HCT116 (cell line): ENCODE results near the gene RERG. TPM values are rescaled to one million over a fixed set of nuclear protein-coding genes. Genes with fewer than 3 reads are reported as not detected.

Source experiments
- ATAC-seq: fragments of 200-7000 bp; cut with Tn5 transposase; 2 replicates; pipeline ENCODE4 v1.9.1; 2020; ENCODE audit warnings: mild to moderate bottlenecking, moderate library complexity
- BruUV-seq: library from RNA; stranded (reverse); fragments of 400-500 nt; replicated peaks from 2 replicates; lab custom pipeline; 2021; lab: Mats Ljungman, UMichigan
- CTCF ChIA-PET: fragments of 300-600 bp; sonication (Branson Sonifier 250); formaldehyde crosslinking; loops from one replicate; lab custom pipeline; 2021; ENCODE audit warnings: antibody characterized with exemption; lab: Charles Lee
- POLR2A ChIA-PET: fragments of 300-600, 350-600 bp; sonication (Branson Sonifier 250); formaldehyde crosslinking; loops from one replicate; lab custom pipeline; 2021; ENCODE audit warnings: antibody characterized with exemption; lab: Charles Lee
- RAD21 ChIA-PET, 2 experiments: fragments of 300-600 bp; sonication (Branson Sonifier 250); formaldehyde crosslinking; loops; one replicate each; lab custom pipeline; 2023; ENCODE audit warnings: low total read pairs in 2 of 2; ENCODE audit not compliant: uncharacterized antibody in 2 of 2, unreplicated experiment in 2 of 2, low non-redundant PET in 1 of 2; lab: Charles Lee
- DNase-seq: peaks from one replicate; pipeline ENCODE4 v3.0.0-alpha.2; 2010; ENCODE audit warnings: low read depth, low spot score
- H2AFZ ChIP-seq: fragments of 200-600 bp; shearing (Covaris generic), sonication (generic); 2 replicates; pipeline ENCODE4 v1.6.1; 2017; ENCODE audit warnings: low read depth, mixed run types, mixed read lengths, antibody characterized with exemption, low read length; ENCODE audit not compliant: poor library complexity, severe bottlenecking
- H3K27ac ChIP-seq: 2 replicates; pipeline ENCODE4 v1.5.1; 2012; ENCODE audit warnings: low read depth, low read length
- H3K27me3 ChIP-seq: fragments of 200-600 bp; sonication (generic); 2 replicates; pipeline ENCODE4 v1.6.1; 2016; ENCODE audit warnings: mixed run types, low read length, mixed read lengths; ENCODE audit not compliant: insufficient read depth
- H3K36me3 ChIP-seq, 2 experiments: fragments of 200-500 bp in 1 of 2; fragments of 200-600 bp in 1 of 2; sonication (Bioruptor generic) in 1 of 2; sonication (generic) in 1 of 2; 2 replicates each; pipeline versions ENCODE4 v1.5.1 to v1.6.1; 2014 to 2016; ENCODE audit warnings: low read length in 2 of 2, inconsistent platforms in 1 of 2, mixed read lengths in 1 of 2, mixed run types in 1 of 2; ENCODE audit not compliant: insufficient read depth in 2 of 2, control insufficient read depth in 1 of 2
- H3K4me1 ChIP-seq, 2 experiments: fragments of 200-600 bp in 1 of 2; sonication (generic) in 1 of 2; 2 replicates each; pipeline versions ENCODE4 v1.5.1 to v1.6.1; 2012 to 2017; ENCODE audit warnings: low read length in 2 of 2, inconsistent platforms in 1 of 2, mild to moderate bottlenecking in 1 of 2, mixed read lengths in 1 of 2, mixed run types in 1 of 2, moderate library complexity in 1 of 2; ENCODE audit not compliant: insufficient read depth in 2 of 2, control insufficient read depth in 1 of 2
- H3K4me2 ChIP-seq: fragments of 200-600 bp; sonication (generic); 2 replicates; pipeline ENCODE4 v1.6.1; 2017; ENCODE audit warnings: mixed run types, low read length, mixed read lengths
- H3K4me3 ChIP-seq, 2 experiments: fragments of 200-600 bp in 1 of 2; sonication (generic) in 1 of 2; replicated peaks in 1 of 2; 2 replicates each; pipeline ENCODE4 v1.5.1; 2011 to 2016; ENCODE audit warnings: low read length in 2 of 2, control low read depth in 1 of 2, low read depth in 1 of 2, mild to moderate bottlenecking in 1 of 2, mixed read lengths in 1 of 2, mixed run types in 1 of 2
- H3K79me2 ChIP-seq: fragments of 200-600 bp; sonication (generic); 2 replicates; pipeline ENCODE4 v1.6.1; 2017; ENCODE audit warnings: mild to moderate bottlenecking, mixed run types, low read length, moderate library complexity, mixed read lengths; ENCODE audit not compliant: insufficient read depth
- H3K9ac ChIP-seq: fragments of 200-600 bp; sonication (generic); 2 replicates; pipeline ENCODE4 v1.6.1; 2016; ENCODE audit warnings: low read length, mixed read lengths
- H3K9me2 ChIP-seq: fragments of 200-600 bp; sonication (generic), shearing (Covaris generic); 2 replicates; pipeline ENCODE4 v1.6.1; 2017; ENCODE audit warnings: mixed run types, mild to moderate bottlenecking, moderate library complexity; ENCODE audit not compliant: insufficient read depth
- H3K9me3 ChIP-seq, 2 experiments: fragments of 200-500 bp in 1 of 2; fragments of 200-600 bp in 1 of 2; sonication (Bioruptor generic) in 1 of 2; sonication (generic) in 1 of 2; 2 replicates each; pipeline ENCODE4 v1.6.1; 2014 to 2017; ENCODE audit warnings: low read length in 2 of 2, mixed read lengths in 2 of 2, inconsistent platforms in 1 of 2, low read depth in 1 of 2, mild to moderate bottlenecking in 1 of 2, mixed run types in 1 of 2, moderate library complexity in 1 of 2; ENCODE audit not compliant: control insufficient read depth in 1 of 2, insufficient read depth in 1 of 2
- H4K20me1 ChIP-seq: fragments of 200-600 bp; sonication (generic), shearing (Covaris generic); 2 replicates; pipeline ENCODE4 v1.6.1; 2017; ENCODE audit warnings: mixed run types, mild to moderate bottlenecking, moderate library complexity; ENCODE audit not compliant: insufficient read depth
- CEBPB ChIP-seq: IDR thresholded peaks from 2 replicates; pipeline ENCODE4 v1.6.1; 2012; ENCODE audit warnings: low read depth
- CTCF ChIP-seq, 3 experiments: fragments of 200-600 bp in 1 of 3; sonication (generic) in 1 of 3; IDR thresholded peaks in 2 of 3; conservative IDR thresholded peaks in 1 of 3; 2 replicates each; pipeline ENCODE4 v1.5.1; 2012 to 2017; ENCODE audit warnings: low read depth in 2 of 3, low read length in 2 of 3, antibody characterized with exemption in 1 of 3, borderline replicate concordance in 1 of 3, control low read depth in 1 of 3, mild to moderate bottlenecking in 1 of 3, mixed read lengths in 1 of 3, mixed run types in 1 of 3, moderate library complexity in 1 of 3; ENCODE audit not compliant: insufficient read depth in 1 of 3
- EZH2 ChIP-seq: fragments of 200-600 bp; sonication (generic); IDR thresholded peaks from 2 replicates; pipeline ENCODE4 v1.6.1; 2017; ENCODE audit warnings: antibody characterized with exemption, mixed run types
- EZH2phosphoT487 ChIP-seq: fragments of 200-600 bp; IDR thresholded peaks from 2 replicates; pipeline ENCODE4 v1.6.1; 2018; ENCODE audit warnings: antibody characterized with exemption, borderline replicate concordance
- JUND ChIP-seq: IDR thresholded peaks from 2 replicates; pipeline ENCODE4 v1.6.1; 2012
- MAX ChIP-seq: IDR thresholded peaks from 2 replicates; pipeline ENCODE4 v1.6.1; 2012
- POLR2A ChIP-seq: IDR thresholded peaks from 2 replicates; pipeline ENCODE4 v1.7.0; 2011; ENCODE audit warnings: borderline replicate concordance; ENCODE audit not compliant: insufficient read depth, insufficient read length; ENCODE audit errors: extremely low read depth
- POLR2AphosphoS5 ChIP-seq: IDR thresholded peaks from 2 replicates; pipeline ENCODE4 v1.6.1; 2011; ENCODE audit warnings: mild to moderate bottlenecking, low read depth, low read length, moderate library complexity
- RAD21 ChIP-seq: IDR thresholded peaks from 2 replicates; pipeline ENCODE4 v1.6.1; 2012; ENCODE audit warnings: low read depth, mild to moderate bottlenecking
- SIN3A ChIP-seq: IDR thresholded peaks from 2 replicates; pipeline ENCODE4 v1.6.1; 2012; ENCODE audit warnings: low read depth
- SRF ChIP-seq: IDR thresholded peaks from 2 replicates; pipeline ENCODE4 v1.6.1; 2012; ENCODE audit warnings: low read depth
- TCF7L2 ChIP-seq: IDR thresholded peaks from 2 replicates; pipeline ENCODE4 v1.7.0; 2011; ENCODE audit warnings: borderline replicate concordance, inconsistent platforms; ENCODE audit not compliant: insufficient read depth, insufficient read length; ENCODE audit errors: extremely low read depth
- YY1 ChIP-seq: IDR thresholded peaks from 2 replicates; pipeline ENCODE4 v1.6.1; 2011; ENCODE audit warnings: low read length, low read depth, moderate library complexity, mild to moderate bottlenecking; ENCODE audit not compliant: insufficient replicate concordance; ENCODE audit errors: extremely low read depth
- ZNF274 ChIP-seq: fragments of 200-500 bp; sonication (Bioruptor generic); IDR thresholded peaks from 2 replicates; pipeline ENCODE4 v1.6.1; 2014; ENCODE audit warnings: mild to moderate bottlenecking, low read depth, low read length, inconsistent platforms
- intact Hi-C: fragments of 100-400 bp; cut with micrococcal nuclease; formaldehyde crosslinking; loops from 2 replicates; pipeline ENCODE4 v1.10.0; 2022
- total RNA-seq: library from RNA; stranded (reverse); gene quantifications from one replicate; pipeline ENCODE4 v1.2.1, GENCODE V29; 2021; ENCODE audit not compliant: unreplicated experiment
- TF ChIP-seq, protein P1 (sequence below): IDR thresholded peaks from 2 replicates; pipeline ENCODE4 v1.6.1; 2011; ENCODE audit warnings: mild to moderate bottlenecking, low read length, moderate library complexity; ENCODE audit not compliant: insufficient replicate concordance; ENCODE audit errors: extremely low read depth

RERG gene
- total RNA-seq, 1 experiment from 2014 or later: not detected

DNA sequence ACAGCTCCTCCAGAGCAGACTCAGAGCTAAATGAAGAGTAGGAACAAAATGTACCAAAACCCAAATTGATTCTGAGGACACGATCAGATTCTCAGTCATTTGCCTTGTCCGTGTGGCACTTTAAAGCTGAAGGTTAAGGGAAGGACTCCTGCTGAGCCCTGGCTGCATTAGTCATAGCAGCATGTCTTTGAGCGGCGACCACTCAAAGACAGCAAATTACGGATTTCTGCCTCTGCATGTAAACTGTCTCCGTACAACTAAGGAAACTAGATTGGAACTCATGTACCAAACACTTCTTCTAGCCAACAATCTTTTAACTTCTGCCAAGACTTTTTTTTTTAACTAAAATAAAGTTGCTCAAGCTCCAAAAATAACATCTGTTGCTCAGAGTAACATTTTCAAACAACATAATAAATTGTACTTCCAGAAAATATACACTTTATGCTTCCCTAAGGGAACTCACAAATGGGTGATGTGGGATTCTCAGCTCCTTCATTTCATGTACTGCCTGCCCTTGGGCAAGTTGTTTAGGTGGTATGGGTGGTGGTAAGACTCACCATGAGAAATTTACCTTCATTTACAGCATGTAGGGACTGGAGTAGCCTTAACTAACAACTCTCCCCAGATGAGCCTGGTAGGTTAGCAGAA lies 56.1 kb downstream of the RERG start (continued):
- TF ChIP-seq TCF7L2 (no peak), CEBPB (no peak), MAX (no peak), SIN3A (no peak), JUND (no peak), SRF (no peak)
- TF ChIP-seq, protein P1, sequence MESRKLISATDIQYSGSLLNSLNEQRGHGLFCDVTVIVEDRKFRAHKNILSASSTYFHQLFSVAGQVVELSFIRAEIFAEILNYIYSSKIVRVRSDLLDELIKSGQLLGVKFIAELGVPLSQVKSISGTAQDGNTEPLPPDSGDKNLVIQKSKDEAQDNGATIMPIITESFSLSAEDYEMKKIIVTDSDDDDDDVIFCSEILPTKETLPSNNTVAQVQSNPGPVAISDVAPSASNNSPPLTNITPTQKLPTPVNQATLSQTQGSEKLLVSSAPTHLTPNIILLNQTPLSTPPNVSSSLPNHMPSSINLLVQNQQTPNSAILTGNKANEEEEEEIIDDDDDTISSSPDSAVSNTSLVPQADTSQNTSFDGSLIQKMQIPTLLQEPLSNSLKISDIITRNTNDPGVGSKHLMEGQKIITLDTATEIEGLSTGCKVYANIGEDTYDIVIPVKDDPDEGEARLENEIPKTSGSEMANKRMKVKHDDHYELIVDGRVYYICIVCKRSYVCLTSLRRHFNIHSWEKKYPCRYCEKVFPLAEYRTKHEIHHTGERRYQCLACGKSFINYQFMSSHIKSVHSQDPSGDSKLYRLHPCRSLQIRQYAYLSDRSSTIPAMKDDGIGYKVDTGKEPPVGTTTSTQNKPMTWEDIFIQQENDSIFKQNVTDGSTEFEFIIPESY: no peak
- TF ChIP-seq, all 23 proteins: peak for 0

- ChIA-PET POLR2A (interaction anchor here (1.5 kb wide), 2 partner anchors 7 to 17 kb away, joined by 3 read pairs; no protein-coding TSS in a partner anchor), CTCF (no interaction called here), RAD21 (no interaction called here)
- BruUV-seq: no TSS peak
- no peaks in the 10 kb centered on the region for H3K9me3 ChIP-seq
- no peak overlapping the region for H2AFZ ChIP-seq
- H4K20me1 ChIP-seq: no peaks in the 10 kb centered on the region
- no peak for ATAC-seq
- no peaks in the 10 kb centered on the region for H3K36me3 ChIP-seq
- no peaks in the 10 kb centered on the region for H3K9me2 ChIP-seq
- no peak for DNase-seq
- peaks cover 65% of the 10 kb centered on the region for H3K27me3 ChIP-seq
- no peak overlapping the region for H3K4me3 ChIP-seq
- no peaks in the 10 kb centered on the region for H3K79me2 ChIP-seq
- no peak overlapping the region for H3K4me2 ChIP-seq
- no peaks in the 10 kb centered on the region for H3K4me1 ChIP-seq
- intact Hi-C loops: no loop called here
- TF ChIP-seq POLR2AphosphoS5: no peak
- no peak for TF ChIP-seq SRF
- no peak for TF ChIP-seq ZNF274
- no peak for TF ChIP-seq RAD21
- TF ChIP-seq POLR2A: no peak
- TF ChIP-seq YY1: no peak
- no peak for TF ChIP-seq CTCF (IDR thresholded peaks at IDR 0.05 in 2 of 3, conservative IDR thresholded peaks at IDR 0.05 in 1 of 3; ENCODE audit: borderline replicate concordance in 1 of 3, insufficient read depth in 1 of 3, low read depth in 2 of 3, low read length in 2 of 3)
- TF ChIP-seq JUND: no peak
- no peak for TF ChIP-seq EZH2phosphoT487
- TF ChIP-seq EZH2: no peak
- peak overlapping the region; percentile 64; the same call in 1 of the 2 replicates for H3K27ac ChIP-seq
- H3K9ac ChIP-seq: no peak overlapping the region
Measured at GRCh38 chr12:15163030-15163976, 57.9 kb downstream of the RERG start.
